B cell (primary cell): Measurements from ENCODE around the gene C5. TPM values are rescaled to one million over a fixed set of nuclear protein-coding genes. Genes with fewer than 3 reads are reported as not detected.
"Not testable (repeated sequence)": the region's sequence is repeated elsewhere in the genome, so short reads cannot be mapped to it uniquely, and the experiment has no call there.

Source experiments
- ATAC-seq: fragments of 200-7000 bp; cut with Tn5 transposase; one replicate; pipeline ENCODE4 v1.10.0; 2021; ENCODE audit warnings: low read depth, mild to moderate bottlenecking, moderate number of reproducible peaks, moderate library complexity
- CTCF ChIA-PET: fragments of 350-600 bp; sonication (Branson Sonifier 250); formaldehyde crosslinking; loops from one replicate; lab custom pipeline; 2021; ENCODE audit warnings: antibody characterized with exemption, inconsistent platforms; lab: Charles Lee
- POLR2A ChIA-PET: fragments of 350-600 bp; sonication (Branson Sonifier 250); formaldehyde crosslinking; loops from one replicate; lab custom pipeline; 2021; ENCODE audit warnings: antibody characterized with exemption; lab: Charles Lee
- DNase-seq: peaks from one replicate; pipeline ENCODE4 v3.0.0; 2013
- H2AFZ ChIP-seq: 2 replicates; pipeline ENCODE4 v1.6.1; 2012; ENCODE audit warnings: mild to moderate bottlenecking, low read depth, low read length; ENCODE audit not compliant: insufficient read depth, poor library complexity, severe bottlenecking
- H3K27ac ChIP-seq, 2 donors: 1 replicate in 1 of 2; 2 replicates in 1 of 2; pipeline ENCODE4 v1.5.1; 2012 to 2013; ENCODE audit warnings: low read length in 2 of 2, mild to moderate bottlenecking in 2 of 2, moderate library complexity in 1 of 2
- H3K27me3 ChIP-seq, 4 experiments: fragments of 200-600 bp in 1 of 4; sonication (generic) in 1 of 4; replicated peaks in 1 of 4; 1 replicate in 2 of 4; 2 replicates in 2 of 4; pipeline versions ENCODE4 v1.6.1 to v1.7.0; 2013 to 2016; ENCODE audit warnings: low read length in 3 of 4, mild to moderate bottlenecking in 2 of 4, mixed read lengths in 1 of 4, moderate library complexity in 1 of 4; ENCODE audit not compliant: insufficient read depth in 4 of 4, control insufficient read depth in 3 of 4; ENCODE audit errors: control extremely low read depth in 1 of 4
- H3K36me3 ChIP-seq, 2 experiments: replicated peaks in 1 of 2; 1 replicate in 1 of 2; 2 replicates in 1 of 2; pipeline versions ENCODE4 v1.6.1 to v1.7.1; 2013; ENCODE audit warnings: low read length in 1 of 2; ENCODE audit not compliant: insufficient read depth in 2 of 2, control insufficient read depth in 1 of 2; ENCODE audit errors: control extremely low read depth in 1 of 2, extremely low read depth in 1 of 2
- H3K4me1 ChIP-seq, 2 donors: fragments of 200-600 bp in 1 of 2; sonication (generic) in 1 of 2; 1 replicate in 1 of 2; 2 replicates in 1 of 2; pipeline versions ENCODE4 v1.5.1 to v1.6.1; 2013 to 2017; ENCODE audit warnings: low read length in 2 of 2; ENCODE audit not compliant: control insufficient read depth in 2 of 2, insufficient read depth in 2 of 2
- H3K4me2 ChIP-seq: replicated peaks from 2 replicates; pipeline ENCODE3; 2012; ENCODE audit warnings: mild to moderate bottlenecking, low read depth, low read length; ENCODE audit not compliant: poor library complexity, severe bottlenecking
- H3K4me3 ChIP-seq, 5 experiments: fragments of 200-600 bp in 1 of 5; sonication (generic) in 1 of 5; 1 replicate in 3 of 5; 2 replicates in 2 of 5; pipeline versions ENCODE4 v1.5.1 to v1.7.0; 2011 to 2016; ENCODE audit warnings: low read length in 4 of 5, mild to moderate bottlenecking in 4 of 5, low read depth in 2 of 5, control low read depth in 1 of 5, moderate library complexity in 1 of 5; ENCODE audit not compliant: insufficient read depth in 1 of 5; ENCODE audit errors: control extremely low read depth in 1 of 5, extremely low read depth in 1 of 5
- H3K79me2 ChIP-seq: fragments of 200-600 bp; sonication (generic); one replicate; pipeline ENCODE4 v1.6.0; 2016; ENCODE audit warnings: low read length; ENCODE audit not compliant: control insufficient read depth, insufficient read depth
- H3K9ac ChIP-seq: fragments of 200-600 bp; sonication (generic); 2 replicates; pipeline ENCODE4 v1.6.1; 2017; ENCODE audit warnings: mild to moderate bottlenecking, low read length, moderate library complexity
- H3K9me3 ChIP-seq, 3 donors: one replicate each; pipeline versions ENCODE4 v1.6.1 to v1.7.1; 2013; ENCODE audit warnings: low read length in 2 of 3; ENCODE audit not compliant: control insufficient read depth in 2 of 3, insufficient read depth in 1 of 3; ENCODE audit errors: control extremely low read depth in 1 of 3
- H4K20me1 ChIP-seq: 2 replicates; pipeline ENCODE4 v1.6.0; 2012; ENCODE audit warnings: mild to moderate bottlenecking, low read length; ENCODE audit not compliant: insufficient read depth, control insufficient read depth, poor library complexity, severe bottlenecking
- H3K27ac Mint-ChIP-seq: one replicate; pipeline ENCODE4 v1.8.0; 2021; ENCODE audit warnings: mixed read lengths
- H3K27me3 Mint-ChIP-seq: one replicate; pipeline ENCODE4 v1.8.0; 2021; ENCODE audit warnings: mixed read lengths
- H3K4me1 Mint-ChIP-seq: one replicate; pipeline ENCODE4 v1.8.0; 2021; ENCODE audit warnings: mixed read lengths
- H3K4me3 Mint-ChIP-seq: one replicate; pipeline ENCODE4 v1.8.0; 2021; ENCODE audit warnings: mixed read lengths
- H3K9me3 Mint-ChIP-seq: one replicate; pipeline ENCODE4 v1.8.0; 2022; ENCODE audit warnings: mixed read lengths; ENCODE audit not compliant: insufficient read depth
- EZH2 ChIP-seq: IDR thresholded peaks from 2 replicates; pipeline ENCODE4 v1.6.1; 2012; ENCODE audit warnings: borderline replicate concordance, low read depth, mild to moderate bottlenecking, moderate library complexity, low read length; ENCODE audit not compliant: insufficient read depth, poor library complexity, severe bottlenecking
- WGBS: methylation state at CpG from one replicate; pipeline ENCODE4 v1.1.5; 2013; ENCODE audit warnings: missing lambda C conversion rate; ENCODE audit not compliant: insufficient coverage; 5-methylcytosine and 5-hydroxymethylcytosine counted together
- intact Hi-C: fragments of 100-400 bp; cut with micrococcal nuclease; formaldehyde crosslinking; loops from one replicate; pipeline ENCODE4 v1.10.0; 2022
- polyA plus RNA-seq: library from polyadenylated mRNA; depleted of rRNA; stranded (reverse); fragments of >200 nt; gene quantifications from 2 replicates; pipeline ENCODE4 v1.2.3, GENCODE V29; 2012
- total RNA-seq, 2 donors: library from RNA; stranded (reverse); fragments of 120-200 nt in 1 of 2; gene quantifications; 1 replicate in 1 of 2; 2 replicates in 1 of 2; pipeline versions ENCODE4 v1.2.3 to v1.2.4, GENCODE V29; 2013 to 2022
- TF ChIP-seq, protein P1 (sequence below): fragments of 200-600 bp; IDR thresholded peaks from one replicate; pipeline ENCODE4 v1.8.0; 2022; ENCODE audit warnings: antibody characterized with exemption, mild to moderate bottlenecking

Gene C5
- total and polyA plus RNA-seq, 2 donors (not counting 1 experiment from before 2014, with no cell fraction given) = 2.7 to 10.4 TPM

DNA sequence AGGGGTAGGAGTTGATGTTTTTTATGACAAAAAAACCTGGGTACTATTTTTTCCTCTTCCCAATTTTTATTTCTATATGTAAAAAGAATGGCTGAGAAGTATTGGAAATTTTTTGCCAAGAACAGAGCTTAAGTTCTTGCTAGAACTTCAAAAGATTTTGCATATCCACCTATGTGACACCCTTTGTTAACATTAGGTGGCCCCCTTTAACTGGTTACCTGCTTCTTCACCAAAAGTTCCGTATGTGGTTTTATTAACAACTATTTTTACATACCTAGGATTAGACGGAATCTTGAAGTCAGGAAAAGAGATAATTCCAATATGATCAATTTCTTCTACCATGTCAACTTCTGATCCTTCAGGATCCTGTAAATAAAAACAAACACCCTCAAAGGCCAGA, 15.5 kb downstream of the C5 start:
- Mint-ChIP-seq H3K27ac (no peak overlapping the region), H3K4me3 (no peak overlapping the region), H3K27me3 (no peaks in the 10 kb centered on the region), H3K4me1 (no peaks in the 10 kb centered on the region), H3K9me3 (no peaks in the 10 kb centered on the region)
- Histone ChIP-seq H3K27ac (no peak overlapping the region), H3K4me1 (no peaks in the 10 kb centered on the region), H3K9ac (no peak overlapping the region), H3K27me3 (no peaks in the 10 kb centered on the region), H3K4me3 (no peak overlapping the region), H3K79me2 (no peaks in the 10 kb centered on the region), H4K20me1 (no peaks in the 10 kb centered on the region), H3K9me3 (no peaks in the 10 kb centered on the region), H3K4me2 (no peak overlapping the region), H2AFZ (no peak overlapping the region), H3K36me3 (no peaks in the 10 kb centered on the region)
- WGBS = no CpG with 5 or more reads among the region's 2 CpGs
- DNase-seq (no peak), ATAC-seq (no peak)
- ChIA-PET CTCF (interaction anchor here (0.6 to 1.1 kb wide), 4 partner anchors 10 to 179 kb away, joined by 3 read pairs; no protein-coding TSS in a partner anchor), POLR2A (no interaction called here)
- TF ChIP-seq, protein P1, sequence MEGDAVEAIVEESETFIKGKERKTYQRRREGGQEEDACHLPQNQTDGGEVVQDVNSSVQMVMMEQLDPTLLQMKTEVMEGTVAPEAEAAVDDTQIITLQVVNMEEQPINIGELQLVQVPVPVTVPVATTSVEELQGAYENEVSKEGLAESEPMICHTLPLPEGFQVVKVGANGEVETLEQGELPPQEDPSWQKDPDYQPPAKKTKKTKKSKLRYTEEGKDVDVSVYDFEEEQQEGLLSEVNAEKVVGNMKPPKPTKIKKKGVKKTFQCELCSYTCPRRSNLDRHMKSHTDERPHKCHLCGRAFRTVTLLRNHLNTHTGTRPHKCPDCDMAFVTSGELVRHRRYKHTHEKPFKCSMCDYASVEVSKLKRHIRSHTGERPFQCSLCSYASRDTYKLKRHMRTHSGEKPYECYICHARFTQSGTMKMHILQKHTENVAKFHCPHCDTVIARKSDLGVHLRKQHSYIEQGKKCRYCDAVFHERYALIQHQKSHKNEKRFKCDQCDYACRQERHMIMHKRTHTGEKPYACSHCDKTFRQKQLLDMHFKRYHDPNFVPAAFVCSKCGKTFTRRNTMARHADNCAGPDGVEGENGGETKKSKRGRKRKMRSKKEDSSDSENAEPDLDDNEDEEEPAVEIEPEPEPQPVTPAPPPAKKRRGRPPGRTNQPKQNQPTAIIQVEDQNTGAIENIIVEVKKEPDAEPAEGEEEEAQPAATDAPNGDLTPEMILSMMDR = no peak
- intact Hi-C loops = no loop called here

DNA sequence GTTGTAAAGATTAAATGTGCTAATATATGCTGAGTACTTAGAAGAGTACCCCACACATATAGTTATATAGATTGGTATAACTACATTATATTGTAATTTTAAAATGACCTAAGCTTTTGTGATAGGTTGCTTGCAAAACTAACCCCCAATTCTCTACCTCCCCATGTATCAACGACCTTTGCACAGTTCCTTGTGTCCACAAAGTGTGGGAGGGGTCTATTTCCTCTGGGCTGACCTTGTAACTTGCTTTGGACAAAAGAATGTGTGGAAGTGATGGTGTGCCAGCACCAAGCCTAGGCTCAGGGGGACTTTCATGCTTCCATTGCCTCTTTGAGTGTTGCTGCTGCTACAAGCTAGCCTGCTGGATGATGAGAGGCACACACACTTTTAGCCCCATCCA, 20.6 kb downstream of the C5 start:
- H3K27me3 Mint-ChIP-seq = no peaks in the 10 kb centered on the region
- H3K4me1 Mint-ChIP-seq = no peaks in the 10 kb centered on the region
- POLR2A ChIA-PET = no interaction called here
- no peak overlapping the region for H3K4me2 ChIP-seq
- TF ChIP-seq, protein P1 = no peak
- TF ChIP-seq EZH2 = no peak
- ATAC-seq = no peak
- no peak overlapping the region for H3K27ac ChIP-seq
- H3K9me3 Mint-ChIP-seq = no peaks in the 10 kb centered on the region
- intact Hi-C loops = no loop called here
- no peaks in the 10 kb centered on the region for H3K36me3 ChIP-seq
- H4K20me1 ChIP-seq = no peaks in the 10 kb centered on the region
- CTCF ChIA-PET = interaction anchor here (0.6 kb wide), 2 partner anchors 12 to 931 kb away, joined by 3 to 4 read pairs; no protein-coding TSS in a partner anchor
- no CpG with 5 or more reads among the region's 1 CpG for WGBS
- H3K27me3 ChIP-seq = no peaks in the 10 kb centered on the region
- H3K9me3 ChIP-seq = no peaks in the 10 kb centered on the region
- no peak overlapping the region for H2AFZ ChIP-seq
- no peaks in the 10 kb centered on the region for H3K4me1 ChIP-seq
- DNase-seq = no peak
- no peaks in the 10 kb centered on the region for H3K79me2 ChIP-seq
- no peak overlapping the region for H3K4me3 ChIP-seq
- no peak overlapping the region for H3K4me3 Mint-ChIP-seq
- no peak overlapping the region for H3K27ac Mint-ChIP-seq
- H3K9ac ChIP-seq = no peak overlapping the region

DNA sequence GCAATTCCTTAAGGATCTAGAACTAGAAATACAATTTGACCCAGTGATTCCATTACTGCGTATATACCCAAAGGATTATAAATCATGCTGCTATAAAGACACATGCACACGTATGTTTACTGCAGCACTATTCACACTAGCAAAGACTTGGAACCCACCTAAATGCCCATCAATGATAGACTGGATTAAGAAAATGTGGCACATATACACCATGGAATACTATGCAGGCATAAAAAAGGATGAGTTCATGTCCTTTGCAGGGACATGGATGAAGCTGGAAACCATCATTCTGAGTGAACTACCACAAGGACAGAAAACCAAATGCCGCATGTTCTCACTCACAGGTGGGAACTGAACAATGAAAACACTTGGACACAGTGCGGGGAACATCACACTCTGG, 21.8 kb downstream of the C5 start:
- H4K20me1 ChIP-seq, ATAC-seq, H3K27ac ChIP-seq, H3K79me2 ChIP-seq, H3K4me3 Mint-ChIP-seq, H3K27me3 ChIP-seq, H3K4me1 ChIP-seq, H3K9ac ChIP-seq, H3K4me2 ChIP-seq, intact Hi-C loops, H3K4me3 ChIP-seq, DNase-seq, CTCF ChIA-PET, H3K27ac Mint-ChIP-seq, H3K27me3 Mint-ChIP-seq, POLR2A ChIA-PET, H3K36me3 ChIP-seq, H3K9me3 ChIP-seq, H2AFZ ChIP-seq, H3K9me3 Mint-ChIP-seq, H3K4me1 Mint-ChIP-seq: not testable (repeated sequence)
- WGBS = no CpG with 5 or more reads among the region's 4 CpGs
